ENCODE measurements around the gene SPOCD1.

The SPOCD1 gene

GRCh38 chr1:31773861-31774260 lies 42.0 kb downstream of the SPOCD1 start:
- Histone ChIP-seq H3K4me3 (ENCODE audit: low read depth, low read length) (no peak overlapping the region), H3K9me3 (ENCODE audit: control insufficient read depth, insufficient read depth, low read depth, low read length) (no peaks in the 10 kb centered on the region), H3K4me1 (ENCODE audit: control insufficient read depth, insufficient read depth, low read length) (no peaks in the 10 kb centered on the region), H3K27ac (ENCODE audit: extremely low read depth, low read depth, low read length) (no peak overlapping the region), H3K36me3 (ENCODE audit: control insufficient read depth in 2 of 2, insufficient read depth in 1 of 2, low read length in 2 of 2) (no peaks in the 10 kb centered on the region)
- ChIA-PET CTCF (no interaction called here), POLR2A (no interaction called here)
- TF ChIP-seq ZNF280C (tag by site-specific recombination; IDR thresholded peaks at IDR 0.05) (no peak), ZNF157 (tag by site-specific recombination; IDR thresholded peaks at IDR 0.05) (no peak), ZNF416 (tag by site-specific recombination; IDR thresholded peaks at IDR 0.05) (no peak), ZNF785 (tag by site-specific recombination; IDR thresholded peaks at IDR 0.05) (no peak), GLI4 (tag by site-specific recombination; IDR thresholded peaks at IDR 0.05) (no peak), ZNF571 (tag by site-specific recombination; IDR thresholded peaks at IDR 0.05) (no peak), ZNF280D (tag by site-specific recombination; IDR thresholded peaks at IDR 0.05) (no peak), ZNF10 (tag by site-specific recombination; IDR thresholded peaks at IDR 0.05) (no peak)

- H3K36me3 ChIP-seq (ENCODE audit: control insufficient read depth in 2 of 2, insufficient read depth in 1 of 2, low read length in 2 of 2): no peaks in the 10 kb centered on the region
- no peaks in the 10 kb centered on the region for H3K4me1 ChIP-seq (ENCODE audit: control insufficient read depth, insufficient read depth, low read length)
- no peaks in the 10 kb centered on the region for H3K9me3 ChIP-seq (ENCODE audit: control insufficient read depth, insufficient read depth, low read depth, low read length)
- no peak for TF ChIP-seq ZNF580 (tag by site-specific recombination; IDR thresholded peaks at IDR 0.05)
- TF ChIP-seq ZNF629 (tag by site-specific recombination; IDR thresholded peaks at IDR 0.05): no peak
- no peak for TF ChIP-seq ZNF274 (IDR thresholded peaks at IDR 0.05; ENCODE audit: low read length)
- no peak for TF ChIP-seq ZNF274 (tag by site-specific recombination; IDR thresholded peaks at IDR 0.05; ENCODE audit: borderline replicate concordance)
- no peak for TF ChIP-seq ZNF423 (tag by site-specific recombination; IDR thresholded peaks at IDR 0.05)
- TF ChIP-seq TRIM28 (IDR thresholded peaks at IDR 0.05; ENCODE audit: borderline replicate concordance, low read length): no peak
- H3K27ac ChIP-seq (ENCODE audit: extremely low read depth, low read depth, low read length): no peak overlapping the region
- CTCF ChIA-PET: no interaction called here
- POLR2A ChIA-PET: no interaction called here
- H3K4me3 ChIP-seq (ENCODE audit: low read depth, low read length): no peak overlapping the region
Measured at GRCh38 chr1:31772669-31773248, 43.1 kb downstream of the SPOCD1 start.

- no peak overlapping the region for H3K4me3 ChIP-seq (ENCODE audit: low read depth, low read length)
- no peaks in the 10 kb centered on the region for H3K36me3 ChIP-seq (ENCODE audit: control insufficient read depth in 2 of 2, insufficient read depth in 1 of 2, low read length in 2 of 2)
- TF ChIP-seq SETDB1 (IDR thresholded peaks at IDR 0.05; ENCODE audit: insufficient read length, low read length): no peak
- no peak for TF ChIP-seq ZNF292 (tag by site-specific recombination; IDR thresholded peaks at IDR 0.05; ENCODE audit: borderline replicate concordance, low read depth)
- TF ChIP-seq ZNF10 (tag by site-specific recombination; IDR thresholded peaks at IDR 0.05): no peak
- no peak for TF ChIP-seq ZNF391 (tag by site-specific recombination; IDR thresholded peaks at IDR 0.05; ENCODE audit: borderline replicate concordance, low read depth)
- TF ChIP-seq ZNF837 (tag by site-specific recombination; IDR thresholded peaks at IDR 0.05): no peak
- no peak for TF ChIP-seq ZNF596 (tag by site-specific recombination; IDR thresholded peaks at IDR 0.05)
- TF ChIP-seq ATF2 (tag by site-specific recombination; IDR thresholded peaks at IDR 0.05; ENCODE audit: low read depth): no peak
- TF ChIP-seq GLIS2 (tag by site-specific recombination; IDR thresholded peaks at IDR 0.05): no peak
- no peak for TF ChIP-seq ZNF571 (tag by site-specific recombination; IDR thresholded peaks at IDR 0.05)
- H3K4me1 ChIP-seq (ENCODE audit: control insufficient read depth, insufficient read depth, low read length): no peaks in the 10 kb centered on the region
- H3K9me3 ChIP-seq (ENCODE audit: control insufficient read depth, insufficient read depth, low read depth, low read length): no peaks in the 10 kb centered on the region
- CTCF ChIA-PET: no interaction called here
- POLR2A ChIA-PET: no interaction called here
- H3K27ac ChIP-seq (ENCODE audit: extremely low read depth, low read depth, low read length): no peak overlapping the region
Measured at GRCh38 chr1:31771891-31772668, 43.7 kb downstream of the SPOCD1 start.

All from HEK293 (cell line).